ENCODE data around the gene PPM1H.
"Not testable (repeated sequence)": the region's sequence is repeated elsewhere in the genome, so short reads cannot be mapped to it uniquely, and the experiment has no call there.

The PPM1H gene

GRCh38 chr12:62813031-62813829 lies 121.7 kb downstream of the PPM1H start:
- peak; percentile 60 for DNase-seq (ENCODE audit: extremely low read depth, low read depth)
- H3K4me3 ChIP-seq (replicated peaks; ENCODE audit: low read depth, low read length): no peak overlapping the region
- peak; percentile 87 for TF ChIP-seq CTCF (IDR thresholded peaks at IDR 0.05; ENCODE audit: low read depth, low read length, missing control alignments)

GRCh38 chr12:62811481-62811880 lies 123.5 kb downstream of the PPM1H start:
- not testable (repeated sequence) for H3K4me3 ChIP-seq (replicated peaks; ENCODE audit: low read depth, low read length); DNase-seq (ENCODE audit: extremely low read depth, low read depth)

- H3K4me3 ChIP-seq (replicated peaks; ENCODE audit: low read depth, low read length): no peak overlapping the region
- DNase-seq (ENCODE audit: extremely low read depth, low read depth): no peak
- TF ChIP-seq CTCF (IDR thresholded peaks at IDR 0.05; ENCODE audit: low read depth, low read length, missing control alignments): no peak
Measured at GRCh38 chr12:62808166-62808879, 126.6 kb downstream of the PPM1H start.

- no peak for DNase-seq (ENCODE audit: extremely low read depth, low read depth)
- H3K4me3 ChIP-seq (replicated peaks; ENCODE audit: low read depth, low read length): no peak overlapping the region
- no peak for TF ChIP-seq CTCF (IDR thresholded peaks at IDR 0.05; ENCODE audit: low read depth, low read length, missing control alignments)
Measured at GRCh38 chr12:62806893-62807292, 128.1 kb downstream of the PPM1H start.

GRCh38 chr12:62806244-62806836 lies 128.6 kb downstream of the PPM1H start:
- no peak for TF ChIP-seq CTCF (IDR thresholded peaks at IDR 0.05; ENCODE audit: low read depth, low read length, missing control alignments)
- no peak for DNase-seq (ENCODE audit: extremely low read depth, low read depth)
- H3K4me3 ChIP-seq (replicated peaks; ENCODE audit: low read depth, low read length): no peak overlapping the region

- no peak overlapping the region for H3K4me3 ChIP-seq (replicated peaks; ENCODE audit: low read depth, low read length)
- TF ChIP-seq CTCF (IDR thresholded peaks at IDR 0.05; ENCODE audit: low read depth, low read length, missing control alignments): no peak
- no peak for DNase-seq (ENCODE audit: extremely low read depth, low read depth)
Measured at GRCh38 chr12:62805517-62805916, 129.4 kb downstream of the PPM1H start.

GRCh38 chr12:62803756-62804155 lies 131.2 kb downstream of the PPM1H start:
- DNase-seq (ENCODE audit: extremely low read depth, low read depth): no peak
- TF ChIP-seq CTCF (IDR thresholded peaks at IDR 0.05; ENCODE audit: low read depth, low read length, missing control alignments): no peak
- H3K4me3 ChIP-seq (replicated peaks; ENCODE audit: low read depth, low read length): no peak overlapping the region

All from HFF-Myc (cell line).